ACC112 (cell line): ENCODE data around the gene PERM1.

Experiments
- H2AFZ ChIP-seq: fragments of 200-600 bp; sonication (generic); one replicate; pipeline ENCODE4 v1.6.0; 2017; ENCODE audit warnings: antibody characterized with exemption, low read length; ENCODE audit not compliant: unreplicated experiment
- H3K27ac ChIP-seq: fragments of 200-600 bp; sonication (generic); 2 replicates; pipeline ENCODE4 v1.5.1; 2014; ENCODE audit warnings: low read depth, mild to moderate bottlenecking, antibody characterized with exemption, low read length, moderate library complexity
- H3K27me3 ChIP-seq: fragments of 200-600 bp; sonication (generic); 2 replicates; pipeline ENCODE4 v1.6.1; 2014; ENCODE audit warnings: mild to moderate bottlenecking, antibody characterized with exemption, low read length, moderate library complexity, mixed read lengths; ENCODE audit not compliant: insufficient read depth
- H3K36me3 ChIP-seq: fragments of 200-600 bp; sonication (generic); 2 replicates; pipeline ENCODE4 v1.6.1; 2016; ENCODE audit warnings: mild to moderate bottlenecking, antibody characterized with exemption, low read length, moderate library complexity, mixed read lengths; ENCODE audit not compliant: insufficient read depth
- H3K4me1 ChIP-seq: fragments of 200-600 bp; sonication (generic); one replicate; pipeline ENCODE4 v1.6.1; 2016; ENCODE audit warnings: low read length, mixed read lengths; ENCODE audit not compliant: insufficient read depth, unreplicated experiment, control insufficient read depth
- H3K4me3 ChIP-seq: fragments of 200-600 bp; sonication (generic); 2 replicates; pipeline ENCODE4 v1.5.1; 2014; ENCODE audit warnings: mild to moderate bottlenecking, low read depth, low read length
- H3K79me2 ChIP-seq: fragments of 200-600 bp; sonication (generic); one replicate; pipeline ENCODE4 v1.6.0; 2016; ENCODE audit warnings: low read length; ENCODE audit not compliant: control insufficient read depth, unreplicated experiment, insufficient read depth

PERM1 gene

DNA sequence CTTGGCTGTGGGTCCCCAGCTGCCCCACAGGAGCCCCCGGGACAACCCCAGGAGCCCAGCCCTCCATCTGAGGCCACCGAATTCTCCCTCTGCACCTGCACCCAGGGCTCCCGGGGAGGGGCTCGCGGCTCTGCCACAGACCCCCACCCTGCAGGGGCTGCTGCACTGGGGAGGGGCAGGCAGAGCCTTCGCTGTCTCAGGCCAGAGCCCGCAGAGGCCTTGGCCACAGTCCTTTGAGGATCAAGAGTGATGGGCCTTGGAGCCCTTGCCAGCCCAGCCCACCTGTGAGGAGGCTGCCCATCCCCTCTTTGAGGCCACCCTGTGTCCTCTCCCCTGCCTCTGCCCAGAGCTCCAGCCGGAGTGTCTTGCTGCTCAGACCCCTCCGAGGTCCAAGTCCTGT, 6.5 kb downstream of the PERM1 start:
- Histone ChIP-seq H3K27ac (no peak overlapping the region), H3K27me3 (no peaks in the 10 kb centered on the region), H2AFZ (no peak overlapping the region), H3K36me3 (no peaks in the 10 kb centered on the region), H3K4me1 (no peaks in the 10 kb centered on the region), H3K79me2 (no peaks in the 10 kb centered on the region), H3K4me3 (no peak overlapping the region)

DNA sequence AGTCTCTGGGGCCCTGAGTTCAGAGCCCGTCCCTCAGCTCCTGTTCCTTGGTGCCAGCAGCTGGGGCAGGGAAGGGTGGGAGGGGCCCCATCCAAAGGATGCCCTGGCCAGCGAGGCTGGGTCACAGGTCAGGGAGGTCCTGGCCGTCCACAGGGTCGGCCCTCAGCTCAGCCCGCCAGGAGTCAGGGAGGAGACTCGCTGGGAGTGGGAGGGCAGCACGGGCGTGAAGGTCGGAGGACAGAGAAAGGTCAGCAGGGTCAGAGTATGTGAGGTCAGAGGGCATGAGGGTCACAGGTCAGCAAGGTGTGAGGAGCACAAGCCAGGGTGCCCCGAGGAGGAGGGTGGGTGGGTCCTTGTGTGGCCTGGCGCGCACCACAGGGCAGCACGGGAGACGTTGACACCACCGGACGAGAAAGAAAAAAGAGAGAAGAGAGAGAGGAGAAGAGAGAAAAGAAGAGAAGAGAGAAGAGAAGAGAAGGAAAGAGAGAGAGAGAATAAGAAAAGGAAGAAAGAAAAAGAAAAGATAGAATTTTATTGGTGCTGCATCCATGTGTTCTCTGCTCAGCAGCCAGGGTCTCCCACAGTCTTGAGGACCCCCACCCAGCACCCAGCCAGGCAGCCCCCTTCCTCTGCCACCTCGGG, 7.1 kb downstream of the PERM1 start:
- H3K4me3 ChIP-seq = no peak overlapping the region
- no peaks in the 10 kb centered on the region for H3K79me2 ChIP-seq
- H3K27ac ChIP-seq = no peak overlapping the region
- no peaks in the 10 kb centered on the region for H3K4me1 ChIP-seq
- no peak overlapping the region for H2AFZ ChIP-seq
- H3K27me3 ChIP-seq = no peaks in the 10 kb centered on the region
- no peaks in the 10 kb centered on the region for H3K36me3 ChIP-seq

DNA sequence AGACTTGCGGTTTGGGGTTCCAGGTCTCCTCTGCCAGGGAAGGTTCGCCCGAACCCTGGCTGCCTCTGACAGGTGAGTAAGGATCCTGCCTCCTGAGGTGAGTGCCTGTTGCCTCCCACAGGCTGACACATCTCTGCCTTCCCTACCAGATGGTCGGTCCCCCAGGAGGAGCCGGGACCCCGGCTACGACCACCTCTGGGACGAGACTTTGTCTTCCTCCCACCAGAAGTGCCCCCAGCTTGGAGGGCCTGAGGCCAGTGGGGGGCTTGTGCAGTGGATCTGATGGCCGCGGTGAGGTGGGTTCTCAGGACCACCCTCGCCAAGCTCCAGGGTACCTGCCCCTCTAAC, 7.6 kb downstream of the PERM1 start:
- Histone ChIP-seq H3K36me3 (no peaks in the 10 kb centered on the region), H3K27ac (no peak overlapping the region), H3K4me3 (no peak overlapping the region), H3K27me3 (no peaks in the 10 kb centered on the region), H2AFZ (no peak overlapping the region), H3K79me2 (no peaks in the 10 kb centered on the region), H3K4me1 (no peaks in the 10 kb centered on the region)

DNA sequence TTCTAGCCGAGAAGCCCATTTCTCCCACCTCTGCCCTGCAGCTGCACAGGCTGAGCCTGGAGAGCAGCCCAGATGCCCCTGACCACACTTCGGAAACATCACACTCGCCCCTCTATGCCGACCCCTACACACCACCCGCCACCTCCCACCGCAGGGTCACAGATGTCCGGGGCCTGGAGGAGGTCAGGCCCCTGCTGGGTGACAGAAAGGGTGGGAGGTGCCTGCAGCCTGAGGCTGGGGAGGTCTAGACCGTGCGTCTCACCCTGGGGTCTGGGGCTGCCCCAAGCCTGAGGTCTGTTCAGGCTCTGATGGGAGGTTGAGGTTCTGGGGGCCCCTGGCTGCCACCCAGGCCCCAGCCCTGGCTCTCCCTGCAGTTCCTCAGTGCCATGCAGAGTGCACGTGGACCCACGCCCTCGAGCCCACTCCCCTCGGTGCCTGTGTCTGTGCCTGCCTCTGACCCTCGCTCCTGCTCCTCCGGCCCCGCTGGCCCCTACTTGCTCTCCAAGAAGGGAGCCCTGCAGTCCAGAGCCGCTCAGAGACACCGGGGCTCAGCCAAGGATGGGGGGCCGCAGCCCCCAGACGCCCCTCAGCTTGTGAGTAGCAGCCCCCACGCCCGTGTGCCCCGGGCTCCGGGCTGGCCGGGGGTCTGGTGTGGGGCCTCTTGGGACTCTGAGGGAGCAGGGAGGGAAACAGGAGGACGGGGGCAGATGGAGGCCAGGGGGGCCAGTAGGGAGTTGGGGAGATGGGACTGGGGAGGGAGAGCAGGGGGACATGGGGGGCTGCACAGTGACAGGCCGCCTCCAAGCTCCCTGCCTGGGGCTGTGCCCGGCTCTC, 8.2 kb downstream of the PERM1 start:
- Histone ChIP-seq H3K4me3 (no peak overlapping the region), H3K27me3 (no peaks in the 10 kb centered on the region), H3K27ac (no peak overlapping the region), H3K36me3 (no peaks in the 10 kb centered on the region), H3K4me1 (no peaks in the 10 kb centered on the region), H2AFZ (no peak overlapping the region), H3K79me2 (no peaks in the 10 kb centered on the region)

DNA sequence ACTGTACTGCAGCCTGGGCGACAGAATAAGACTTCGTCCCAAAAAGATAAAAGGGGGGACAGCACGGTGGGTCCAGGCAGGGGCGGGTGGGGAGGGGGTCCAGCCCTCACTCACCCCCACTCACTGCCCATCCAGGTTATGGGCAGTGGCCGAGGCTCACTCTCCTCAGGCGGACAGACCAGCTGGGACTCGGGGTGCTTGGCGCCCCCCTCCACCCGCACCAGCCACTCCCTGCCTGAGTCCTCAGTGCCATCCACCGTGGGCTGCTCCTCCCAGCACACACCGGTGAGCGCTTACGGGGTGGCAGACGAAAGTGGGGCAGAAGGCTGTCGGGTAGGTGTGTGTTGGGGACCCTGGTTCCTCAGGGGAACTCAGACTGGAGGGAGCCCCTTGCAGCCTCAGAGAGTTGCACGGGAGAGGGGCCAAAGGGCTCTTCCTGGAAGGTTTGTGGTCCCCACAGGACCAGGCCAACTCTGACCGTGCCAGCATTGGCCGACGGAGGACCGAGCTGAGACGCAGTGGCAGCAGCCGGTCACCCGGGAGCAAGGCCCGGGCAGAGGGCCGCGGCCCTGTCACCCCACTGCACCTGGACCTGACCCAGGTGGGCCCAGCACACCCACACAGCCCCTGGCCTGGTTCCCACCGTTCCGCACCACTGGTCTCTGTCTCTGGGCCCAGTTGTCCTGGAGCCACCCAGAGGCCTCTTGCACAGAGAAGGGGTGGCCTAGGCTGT, 9.0 kb downstream of the PERM1 start:
- Histone ChIP-seq H2AFZ (no peak overlapping the region), H3K27me3 (no peaks in the 10 kb centered on the region), H3K36me3 (no peaks in the 10 kb centered on the region), H3K4me1 (no peaks in the 10 kb centered on the region), H3K79me2 (no peaks in the 10 kb centered on the region), H3K27ac (no peak overlapping the region), H3K4me3 (no peak overlapping the region)

DNA sequence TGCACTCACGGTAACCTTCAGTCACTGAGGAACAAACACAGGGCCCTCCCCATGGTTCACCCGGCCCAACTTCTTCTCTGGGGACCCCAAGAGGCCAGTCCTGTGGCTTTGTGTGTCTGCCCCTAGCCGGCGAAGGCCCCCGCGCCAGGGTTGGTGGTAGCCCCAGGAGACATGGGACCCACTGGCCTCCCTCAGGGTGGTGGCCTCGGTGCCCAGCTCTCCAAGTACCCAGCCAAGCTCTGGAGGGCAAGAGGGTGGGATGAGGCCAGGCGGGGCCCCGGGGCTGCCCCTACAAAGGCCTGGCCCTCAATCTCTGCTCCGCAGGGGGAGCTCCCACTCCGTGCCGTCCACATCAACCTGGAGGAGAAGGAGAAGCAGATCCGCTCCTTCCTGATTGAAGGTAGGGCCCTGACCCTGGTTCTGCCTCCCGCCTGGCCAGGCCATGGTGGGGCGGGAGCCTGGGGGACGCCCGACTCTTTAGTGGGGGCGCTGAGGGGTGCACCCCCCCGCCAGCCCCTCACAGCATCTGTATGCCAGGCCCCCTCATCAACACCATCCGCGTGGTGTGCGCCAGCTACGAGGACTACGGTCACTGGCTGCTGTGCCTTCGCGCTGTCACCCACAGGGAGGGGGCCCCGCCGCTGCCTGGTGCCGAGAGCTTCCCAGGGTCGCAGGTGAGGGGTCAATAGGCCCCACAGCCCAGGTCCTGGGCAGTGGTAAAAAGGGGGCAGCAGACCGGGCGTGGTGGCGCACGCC, 10.0 kb downstream of the PERM1 start:
- Histone ChIP-seq H2AFZ (no peak overlapping the region), H3K79me2 (no peaks in the 10 kb centered on the region), H3K4me3 (no peak overlapping the region), H3K27ac (no peak overlapping the region), H3K36me3 (no peaks in the 10 kb centered on the region), H3K4me1 (no peaks in the 10 kb centered on the region), H3K27me3 (no peaks in the 10 kb centered on the region)

DNA sequence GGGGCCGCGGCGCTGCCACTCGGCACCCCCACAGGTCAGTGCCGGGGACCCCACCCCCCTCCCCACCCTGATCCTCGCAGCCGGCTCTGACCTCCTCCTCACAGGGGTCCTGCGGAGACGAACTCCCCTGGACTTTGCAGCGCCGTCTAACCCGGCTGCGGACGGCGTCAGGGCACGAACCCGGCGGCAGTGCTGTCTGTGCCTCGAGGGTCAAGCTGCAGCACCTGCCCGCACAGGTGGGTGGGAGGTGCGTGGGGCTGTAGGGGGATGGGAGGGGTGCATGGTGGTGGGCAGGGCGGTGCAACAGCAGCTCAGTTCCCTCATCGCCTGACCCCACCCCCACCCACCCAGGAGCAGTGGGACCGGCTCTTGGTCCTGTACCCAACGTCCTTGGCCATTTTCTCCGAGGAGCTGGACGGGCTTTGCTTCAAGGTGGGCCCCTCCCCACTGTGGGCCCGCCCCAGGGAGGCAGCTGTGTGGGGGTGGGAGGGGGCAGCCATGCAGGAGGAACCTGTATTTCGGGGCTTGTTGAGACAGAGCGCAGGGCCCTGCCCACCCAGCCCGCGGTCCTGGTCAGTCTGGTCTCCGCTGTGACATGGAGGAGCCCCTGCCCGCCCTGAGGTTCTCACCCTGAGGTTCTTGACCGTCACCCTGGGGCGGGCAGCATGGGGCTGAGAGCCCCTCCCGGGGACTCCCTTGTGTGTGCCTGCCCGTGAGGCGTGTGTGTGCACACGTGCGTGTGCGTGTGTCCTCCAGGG, 10.7 kb downstream of the PERM1 start:
- H3K79me2 ChIP-seq = no peaks in the 10 kb centered on the region
- H3K27ac ChIP-seq = no peak overlapping the region
- H3K4me1 ChIP-seq = peaks cover under 1% of the 10 kb centered on the region
- H3K36me3 ChIP-seq = no peaks in the 10 kb centered on the region
- H3K4me3 ChIP-seq = no peak overlapping the region
- H3K27me3 ChIP-seq = no peaks in the 10 kb centered on the region
- H2AFZ ChIP-seq = no peak overlapping the region

DNA sequence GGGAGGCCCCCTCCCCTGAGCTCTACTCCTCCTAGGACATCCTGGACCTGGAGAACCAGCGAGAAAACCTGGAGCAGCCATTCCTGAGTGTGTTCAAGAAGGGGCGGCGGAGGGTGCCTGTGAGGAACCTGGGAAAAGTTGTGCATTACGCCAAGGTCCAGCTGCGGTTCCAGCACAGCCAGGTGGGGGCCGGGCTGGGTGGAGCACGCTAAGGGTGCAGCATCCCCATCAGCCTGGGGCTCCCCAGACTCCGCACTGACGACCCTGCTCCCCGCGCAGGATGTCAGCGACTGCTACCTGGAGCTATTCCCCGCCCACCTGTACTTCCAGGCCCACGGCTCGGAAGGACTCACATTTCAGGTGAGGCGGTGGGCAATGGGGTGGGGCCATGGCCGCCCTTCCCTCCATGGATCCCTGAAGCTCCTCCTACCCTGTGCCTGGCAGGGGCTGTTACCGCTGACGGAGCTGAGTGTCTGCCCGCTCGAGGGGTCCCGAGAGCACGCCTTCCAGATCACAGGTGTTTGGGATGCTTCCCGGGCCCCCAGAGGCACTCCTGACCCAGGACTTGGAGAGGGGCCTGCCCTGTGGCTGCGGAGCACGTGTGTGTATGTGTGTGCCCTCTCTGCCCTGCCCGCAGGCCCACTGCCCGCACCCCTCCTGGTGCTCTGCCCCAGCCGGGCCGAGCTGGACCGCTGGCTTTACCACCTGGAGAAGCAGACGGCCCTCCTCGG, 11.5 kb downstream of the PERM1 start:
- Histone ChIP-seq H3K27ac (no peak overlapping the region), H3K4me1 (peaks cover 7% of the 10 kb centered on the region), H3K79me2 (no peaks in the 10 kb centered on the region), H3K4me3 (no peak overlapping the region), H2AFZ (no peak overlapping the region), H3K27me3 (no peaks in the 10 kb centered on the region), H3K36me3 (no peaks in the 10 kb centered on the region)

DNA sequence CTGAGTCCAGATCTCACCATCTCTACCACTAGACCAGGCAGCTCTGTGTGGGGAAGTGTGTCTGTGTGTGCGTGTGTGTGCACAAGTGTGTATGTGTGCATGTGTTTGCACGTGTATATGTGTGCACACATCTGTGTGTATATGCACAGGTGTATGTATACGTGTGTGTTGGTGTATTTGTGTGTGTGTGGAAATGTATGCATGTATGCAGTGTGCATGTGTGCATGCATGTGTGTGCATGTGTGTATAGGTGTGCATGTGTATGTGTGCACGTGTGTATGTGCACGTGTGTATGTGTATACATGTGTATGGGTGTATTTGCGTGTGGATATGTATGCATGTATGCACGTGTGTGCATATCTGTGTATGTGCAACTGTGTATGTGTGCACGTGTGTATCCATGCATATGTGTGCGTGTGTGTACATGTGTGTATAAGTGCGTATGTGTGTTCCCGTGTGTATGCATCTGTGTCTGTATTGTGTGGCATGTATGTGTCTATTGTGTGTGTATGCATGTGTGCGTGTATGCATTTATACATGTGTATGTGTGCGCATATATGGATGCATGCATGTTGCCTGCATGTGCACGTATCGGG, 12.5 kb downstream of the PERM1 start:
- no peak overlapping the region for H3K27ac ChIP-seq
- H3K36me3 ChIP-seq = no peaks in the 10 kb centered on the region
- H3K27me3 ChIP-seq = no peaks in the 10 kb centered on the region

More for the DNA sequence above, 12.5 kb downstream of the PERM1 start:
- H2AFZ ChIP-seq = no peak overlapping the region
- peaks cover 7% of the 10 kb centered on the region for H3K4me1 ChIP-seq
- no peak overlapping the region for H3K4me3 ChIP-seq
- H3K79me2 ChIP-seq = no peaks in the 10 kb centered on the region
